Endothelial cell of umbilical vein (primary cell): ENCODE results near the gene FNIP2.

Source experiments
- EZH2 ChIP-seq: IDR thresholded peaks from 2 replicates; pipeline ENCODE4 v1.6.1; 2012; ENCODE audit warnings: borderline replicate concordance, low read depth, mild to moderate bottlenecking, moderate library complexity, low read length, inconsistent platforms; ENCODE audit not compliant: severe bottlenecking
- JUN ChIP-seq: IDR thresholded peaks from 2 replicates; pipeline ENCODE4 v1.6.1; 2011; ENCODE audit warnings: borderline replicate concordance, low read depth; ENCODE audit not compliant: insufficient read length, insufficient read depth
- MYC ChIP-seq: IDR thresholded peaks from one replicate; pipeline ENCODE4 v1.6.1; 2011; ENCODE audit warnings: mild to moderate bottlenecking, low read depth, low read length
- POLR2A ChIP-seq: IDR thresholded peaks from 2 replicates; pipeline ENCODE4 v1.6.1; 2012; ENCODE audit warnings: low read depth, mild to moderate bottlenecking, control low read depth, low read length
- POLR2AphosphoS5 ChIP-seq: IDR thresholded peaks from 2 replicates; pipeline ENCODE4 v1.6.1; 2012; ENCODE audit warnings: low read depth, mild to moderate bottlenecking, control low read depth, low read length, moderate library complexity; ENCODE audit not compliant: insufficient read depth
- TF ChIP-seq, protein P1 (sequence below), 2 donors: IDR thresholded peaks; 1 replicate in 1 of 2; 2 replicates in 1 of 2; pipeline ENCODE4 v1.5.1; 2011; ENCODE audit warnings: low read length in 2 of 2, mild to moderate bottlenecking in 2 of 2, moderate library complexity in 2 of 2, control low read depth in 1 of 2, inconsistent platforms in 1 of 2, low read depth in 1 of 2; ENCODE audit not compliant: insufficient read depth in 1 of 2; ENCODE audit errors: extremely low read depth in 1 of 2

- TF ChIP-seq POLR2AphosphoS5 = no peak
- TF ChIP-seq, protein P1, sequence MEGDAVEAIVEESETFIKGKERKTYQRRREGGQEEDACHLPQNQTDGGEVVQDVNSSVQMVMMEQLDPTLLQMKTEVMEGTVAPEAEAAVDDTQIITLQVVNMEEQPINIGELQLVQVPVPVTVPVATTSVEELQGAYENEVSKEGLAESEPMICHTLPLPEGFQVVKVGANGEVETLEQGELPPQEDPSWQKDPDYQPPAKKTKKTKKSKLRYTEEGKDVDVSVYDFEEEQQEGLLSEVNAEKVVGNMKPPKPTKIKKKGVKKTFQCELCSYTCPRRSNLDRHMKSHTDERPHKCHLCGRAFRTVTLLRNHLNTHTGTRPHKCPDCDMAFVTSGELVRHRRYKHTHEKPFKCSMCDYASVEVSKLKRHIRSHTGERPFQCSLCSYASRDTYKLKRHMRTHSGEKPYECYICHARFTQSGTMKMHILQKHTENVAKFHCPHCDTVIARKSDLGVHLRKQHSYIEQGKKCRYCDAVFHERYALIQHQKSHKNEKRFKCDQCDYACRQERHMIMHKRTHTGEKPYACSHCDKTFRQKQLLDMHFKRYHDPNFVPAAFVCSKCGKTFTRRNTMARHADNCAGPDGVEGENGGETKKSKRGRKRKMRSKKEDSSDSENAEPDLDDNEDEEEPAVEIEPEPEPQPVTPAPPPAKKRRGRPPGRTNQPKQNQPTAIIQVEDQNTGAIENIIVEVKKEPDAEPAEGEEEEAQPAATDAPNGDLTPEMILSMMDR (IDR thresholded peaks at IDR 0.05; ENCODE audit: extremely low read depth in 1 of 2, insufficient read depth in 1 of 2, low read depth in 1 of 2, low read length in 2 of 2) = no peak
- TF ChIP-seq MYC = no peak
- TF ChIP-seq EZH2 = no peak
- TF ChIP-seq POLR2A = no peak
- TF ChIP-seq JUN = no peak
Observed at GRCh38 chr4:158894826-158895225, 126.0 kb downstream of the FNIP2 start.
